Psoas muscle (tissue), 8 donors: ENCODE measurements around the gene ZDHHC18. TPM values are rescaled to one million over a fixed set of nuclear protein-coding genes. Genes with fewer than 3 reads are reported as not detected.
A peak's percentile ranks its signal among the peaks of the same experiment; 100 is the strongest.

Source experiments
- ATAC-seq, 4 donors: fragments of 200-7000 bp; cut with Tn5 transposase; one replicate each; pipeline ENCODE4 v1.9.1; 2020; ENCODE audit warnings: moderate library complexity in 3 of 4, mild to moderate bottlenecking in 2 of 4
- DNase-seq, 2 donors: peaks; one replicate each; pipeline ENCODE4 v3.0.0-alpha.2; 2020
- H3K27ac ChIP-seq: fragments of 200-600 bp; one replicate; pipeline ENCODE4 v1.8.0; 2022
- H3K27me3 ChIP-seq, 3 donors: fragments of 200-600 bp in 1 of 3; one replicate each; pipeline versions ENCODE4 v1.6.1 to v1.8.0; 2013 to 2022; ENCODE audit warnings: low read length in 2 of 3, mild to moderate bottlenecking in 2 of 3, moderate library complexity in 1 of 3; ENCODE audit not compliant: insufficient read depth in 3 of 3
- H3K36me3 ChIP-seq, 2 donors: fragments of 200-600 bp in 1 of 2; one replicate each; pipeline versions ENCODE4 v1.6.1 to v1.8.0; 2013 to 2022; ENCODE audit warnings: low read depth in 1 of 2, mild to moderate bottlenecking in 1 of 2, moderate library complexity in 1 of 2; ENCODE audit not compliant: insufficient read depth in 1 of 2
- H3K4me1 ChIP-seq: fragments of 200-600 bp; one replicate; pipeline ENCODE4 v1.8.0; 2022
- H3K4me3 ChIP-seq: fragments of 200-600 bp; one replicate; pipeline ENCODE4 v1.8.0; 2022; ENCODE audit warnings: mild to moderate bottlenecking
- H3K9me3 ChIP-seq: fragments of 200-600 bp; one replicate; pipeline ENCODE4 v1.8.0; 2022
- CTCF ChIP-seq: fragments of 200-600 bp; IDR thresholded peaks from one replicate; pipeline ENCODE4 v1.8.0; 2022; ENCODE audit warnings: antibody characterized with exemption
- WGBS, 3 donors: extraction: QIAGEN DNeasy Blood & Tissue Kit; methylation state at CpG; one replicate each; pipeline versions ENCODE4 v1.1.6 to v1.1.7; 2013; 5-methylcytosine and 5-hydroxymethylcytosine counted together
- intact Hi-C, 2 donors: fragments of 100-400 bp; cut with DNase I; formaldehyde crosslinking; loops; one replicate each; pipeline versions ENCODE4 v1.11.0 to v1.14.2; 2022
- polyA plus RNA-seq, 3 donors: library from polyadenylated mRNA; stranded (reverse); fragments of 200-250 nt; gene quantifications; one replicate each; pipeline ENCODE4 v1.2.3, GENCODE V29; 2013
- total RNA-seq, 4 donors: library from RNA; stranded (reverse); fragmentation: NEBNext Ultra II Directional in 2 of 4; extraction: Animal tissue kit (Norgen Biotek cat#: 25700) in 2 of 4; gene quantifications; one replicate each; pipeline versions ENCODE4 v1.2.1 to v1.2.4, GENCODE V29; 2021 to 2023
- donor health status: healthy with polysubstance abuse.
- donor health status: DM: no; HTN: no; CAD: no; lungs with moderate emphysema.
- donor health status: Bipolar disorder and iron deficiency.
- donor health status: healthy.
- donor health status: DM: yes; HTN: yes; CAD: no.
- donor health status: DM: no; HTN: no; CAD: no.
- donor health status: DM: no; HTN: no; CAD: no.
- donor health status: DM: yes; HTN: yes; CAD: no.

ZDHHC18 gene
- total and polyA plus RNA-seq, 7 donors: 7.7 to 16.9 (median 10.8) TPM

DNA sequence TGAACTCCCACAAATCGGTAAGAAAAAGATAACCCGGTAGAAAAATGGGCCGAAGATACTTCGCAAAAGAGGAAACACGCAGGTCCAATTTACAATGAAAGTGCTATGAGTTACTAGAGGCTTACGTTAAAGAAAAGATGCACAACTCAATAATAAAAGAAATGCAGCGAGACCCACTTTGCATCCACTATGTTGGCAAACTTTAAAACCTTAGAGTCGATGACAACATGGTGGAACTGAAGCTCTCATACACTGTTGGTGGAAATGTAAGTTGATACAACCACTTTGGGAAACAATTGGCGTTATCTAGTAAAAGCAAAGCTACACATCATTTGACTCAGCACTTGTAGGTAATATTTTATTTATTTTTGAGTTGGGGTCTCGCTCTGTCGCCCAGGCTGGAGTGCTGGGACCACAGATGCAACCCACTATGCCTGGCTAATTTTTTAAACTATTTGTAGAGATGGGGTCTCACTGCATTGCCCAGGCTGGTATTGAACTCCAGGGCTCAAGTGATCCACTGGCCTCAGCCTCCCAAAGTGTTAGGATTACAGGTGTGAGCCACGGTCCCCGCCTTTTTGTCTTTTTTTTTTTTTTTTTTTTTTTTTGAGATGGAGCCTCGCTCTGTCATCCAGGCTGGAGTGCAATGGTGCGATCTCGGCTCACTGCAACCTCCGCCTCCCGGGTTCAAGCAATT, 74.5 kb downstream of the ZDHHC18 start:
- H3K4me1 ChIP-seq: peaks cover 18% of the 10 kb centered on the region
- TF ChIP-seq CTCF: no peak
- no peak for DNase-seq
- H3K4me3 ChIP-seq: peak overlapping the region; percentile 81
- H3K27ac ChIP-seq: peak overlapping the region; percentile 78
- WGBS, 3 donors: 64 to 70% (median 64%) methylated on average over 18 of the region's 18 CpGs
- peaks cover 6 to 30% of the 10 kb centered on the region in 2 donors for H3K36me3 ChIP-seq
- H3K9me3 ChIP-seq: no peaks in the 10 kb centered on the region
- no peaks in the 10 kb centered on the region for H3K27me3 ChIP-seq
- ATAC-seq: peak in 2 of 4 donors; percentile 27 to 29
- intact Hi-C loops: no loop called here

Other genes starting within 250 kb of the ZDHHC18 start
- gene ARID1A, start 130.7 kb upstream of the ZDHHC18 start, total RNA-seq: 10 to 100 TPM; 32.2 to 44.4 (median 39.6) TPM
- gene ARID1A, start 130.7 kb upstream of the ZDHHC18 start, polyA plus RNA-seq: 10 to 100 TPM in 2 of 3 donors, 1 to 10 TPM in 1; 8.8 to 20.8 (median 12.9) TPM
- 1 to 10 TPM; 4.2 to 7.4 (median 5.5) TPM for gene PIGV, start 38.7 kb upstream of the ZDHHC18 start, total RNA-seq
- gene PIGV, start 38.7 kb upstream of the ZDHHC18 start, polyA plus RNA-seq: 1 to 10 TPM; 2.5 to 5.5 (median 3.4) TPM
- 10 to 100 TPM in 1 of 4 donors, under 1 TPM in 3; 0.17 to 26.7 (median 0.55) TPM for gene SFN, start 36.5 kb downstream of the ZDHHC18 start, total RNA-seq
- gene SFN, start 36.5 kb downstream of the ZDHHC18 start, polyA plus RNA-seq: under 1 TPM; 0.05 to 0.35 (median 0.21) TPM
- gene GPN2, start 63.6 kb downstream of the ZDHHC18 start, total RNA-seq: 10 to 100 TPM; 18.3 to 35.9 (median 25.6) TPM
- gene GPN2, start 63.6 kb downstream of the ZDHHC18 start, polyA plus RNA-seq: 10 to 100 TPM; 19.2 to 34.0 (median 19.4) TPM
- 10 to 100 TPM; 10.7 to 22.9 (median 12.1) TPM for gene GPATCH3, start 73.8 kb downstream of the ZDHHC18 start, total RNA-seq
- gene GPATCH3, start 73.8 kb downstream of the ZDHHC18 start, polyA plus RNA-seq: 10 to 100 TPM; 13.7 to 31.8 (median 17.8) TPM
- gene NR0B2, start 87.3 kb downstream of the ZDHHC18 start, total RNA-seq: 1 to 10 TPM in 1 of 4 donors, under 1 TPM in 2, not detected in 1; 0.25 to 1.1 (median 0.49) TPM
- gene NR0B2, start 87.3 kb downstream of the ZDHHC18 start, polyA plus RNA-seq: under 1 TPM; 0.06 to 0.21 (median 0.07) TPM
- 10 to 100 TPM; 55.7 to 65.5 (median 62.3) TPM for gene NUDC, start 95.1 kb downstream of the ZDHHC18 start, total RNA-seq
- gene NUDC, start 95.1 kb downstream of the ZDHHC18 start, polyA plus RNA-seq: 100 to 1,000 TPM in 1 of 3 donors, 10 to 100 TPM in 2; 77.7 to 105 (median 89.7) TPM
- gene KDF1, start 133.8 kb downstream of the ZDHHC18 start, total RNA-seq: not detected
- gene KDF1, start 133.8 kb downstream of the ZDHHC18 start, polyA plus RNA-seq: under 1 TPM in 1 of 3 donors, not detected in 2; 0.01 TPM
- 1 to 10 TPM in 3 of 4 donors, under 1 TPM in 1; 0.84 to 3.8 (median 1.4) TPM for gene TRNP1, start 167.0 kb downstream of the ZDHHC18 start, total RNA-seq
- gene TRNP1, start 167.0 kb downstream of the ZDHHC18 start, polyA plus RNA-seq: 1 to 10 TPM; 1.1 to 1.6 (median 1.6) TPM
- gene TENT5B, start 186.2 kb downstream of the ZDHHC18 start, total RNA-seq: 1 to 10 TPM in 3 of 4 donors, under 1 TPM in 1; 0.20 to 2.3 (median 1.7) TPM
- gene TENT5B, start 186.2 kb downstream of the ZDHHC18 start, polyA plus RNA-seq: 1 to 10 TPM in 1 of 3 donors, under 1 TPM in 2; 0.70 to 2.5 (median 0.74) TPM